Astrocyte (in vitro differentiated cells and primary cell): ENCODE results near the gene ACOD1. TPM values are rescaled to one million over a fixed set of nuclear protein-coding genes. Genes with fewer than 3 reads are reported as not detected.
A peak's percentile ranks its signal among the peaks of the same experiment; 100 is the strongest.

ENCODE experiments used
- DNase-seq: peaks from one replicate; pipeline ENCODE4 v3.0.0-alpha.2; 2010; ENCODE audit warnings: low read depth
- FAIRE-seq: peaks from 2 replicates; lab custom pipeline; 2011; peaks lifted over from hg19 to GRCh38; lab: Jason Lieb, UNC
- H2AFZ ChIP-seq: 2 replicates; pipeline ENCODE4 v1.6.0; 2012; ENCODE audit warnings: low read depth, low read length, inconsistent platforms
- H3K27ac ChIP-seq: 2 replicates; pipeline ENCODE4 v1.5.1; 2011; ENCODE audit warnings: low read depth, low read length, inconsistent platforms
- H3K27me3 ChIP-seq: 2 replicates; pipeline ENCODE4 v1.6.0; 2011; ENCODE audit warnings: low read length, inconsistent platforms; ENCODE audit not compliant: insufficient read depth
- H3K36me3 ChIP-seq: 2 replicates; pipeline ENCODE4 v1.5.1; 2011; ENCODE audit warnings: low read length, inconsistent platforms; ENCODE audit not compliant: insufficient read depth
- H3K4me1 ChIP-seq: 2 replicates; pipeline ENCODE4 v1.5.1; 2011; ENCODE audit warnings: low read length, inconsistent platforms; ENCODE audit not compliant: insufficient read depth
- H3K4me2 ChIP-seq: 2 replicates; pipeline ENCODE4 v1.6.0; 2012; ENCODE audit warnings: low read length, inconsistent platforms
- H3K4me3 ChIP-seq: 2 replicates; pipeline ENCODE4 v1.5.1; 2011; ENCODE audit warnings: low read depth, mild to moderate bottlenecking, low read length, inconsistent platforms; ENCODE audit not compliant: insufficient read depth
- H3K79me2 ChIP-seq: 2 replicates; pipeline ENCODE4 v1.6.0; 2012; ENCODE audit warnings: mild to moderate bottlenecking, low read length, inconsistent platforms; ENCODE audit not compliant: insufficient read depth
- H3K9ac ChIP-seq: 2 replicates; pipeline ENCODE4 v1.6.0; 2012; ENCODE audit warnings: mild to moderate bottlenecking, low read length, inconsistent platforms
- H3K9me3 ChIP-seq: 2 replicates; pipeline ENCODE4 v1.5.1; 2012; ENCODE audit warnings: low read depth, mild to moderate bottlenecking, low read length, inconsistent platforms; ENCODE audit not compliant: insufficient read depth
- H4K20me1 ChIP-seq: 2 replicates; pipeline ENCODE4 v1.6.0; 2012; ENCODE audit warnings: low read length, inconsistent platforms; ENCODE audit not compliant: insufficient read depth
- H3K27ac Mint-ChIP-seq: one replicate; pipeline ENCODE4 v1.8.0; 2021; ENCODE audit warnings: mild to moderate bottlenecking, mixed read lengths; ENCODE audit not compliant: unreplicated experiment
- H3K27me3 Mint-ChIP-seq: one replicate; pipeline ENCODE4 v1.8.0; 2021; ENCODE audit warnings: low read depth, mixed read lengths; ENCODE audit not compliant: unreplicated experiment
- H3K36me3 Mint-ChIP-seq: one replicate; pipeline ENCODE4 v1.8.0; 2021; ENCODE audit warnings: low read depth, mixed read lengths; ENCODE audit not compliant: unreplicated experiment
- H3K4me1 Mint-ChIP-seq: one replicate; pipeline ENCODE4 v1.8.0; 2021; ENCODE audit warnings: low read depth, mixed read lengths; ENCODE audit not compliant: unreplicated experiment
- H3K4me3 Mint-ChIP-seq: one replicate; pipeline ENCODE4 v1.8.0; 2021; ENCODE audit warnings: mild to moderate bottlenecking, moderate library complexity, mixed read lengths; ENCODE audit not compliant: unreplicated experiment
- H3K9me3 Mint-ChIP-seq: one replicate; pipeline ENCODE4 v1.8.0; 2021; ENCODE audit warnings: mild to moderate bottlenecking, mixed read lengths; ENCODE audit not compliant: unreplicated experiment
- EZH2 ChIP-seq: IDR thresholded peaks from 2 replicates; pipeline ENCODE4 v1.6.1; 2012; ENCODE audit warnings: mild to moderate bottlenecking, low read length, inconsistent platforms; ENCODE audit not compliant: insufficient read depth
- total RNA-seq: library from RNA; stranded (reverse); gene quantifications from 2 replicates; pipeline ENCODE4 v1.2.1, GENCODE V29; 2021
- TF ChIP-seq, protein P1 (sequence below): IDR thresholded peaks from 2 replicates; pipeline ENCODE4 v1.5.1; 2011; ENCODE audit warnings: low read depth, mild to moderate bottlenecking, inconsistent platforms, low read length, moderate library complexity; ENCODE audit not compliant: insufficient read depth

The ACOD1 gene
- total RNA-seq, 1 donor from 2014 or later = not detected

DNA sequence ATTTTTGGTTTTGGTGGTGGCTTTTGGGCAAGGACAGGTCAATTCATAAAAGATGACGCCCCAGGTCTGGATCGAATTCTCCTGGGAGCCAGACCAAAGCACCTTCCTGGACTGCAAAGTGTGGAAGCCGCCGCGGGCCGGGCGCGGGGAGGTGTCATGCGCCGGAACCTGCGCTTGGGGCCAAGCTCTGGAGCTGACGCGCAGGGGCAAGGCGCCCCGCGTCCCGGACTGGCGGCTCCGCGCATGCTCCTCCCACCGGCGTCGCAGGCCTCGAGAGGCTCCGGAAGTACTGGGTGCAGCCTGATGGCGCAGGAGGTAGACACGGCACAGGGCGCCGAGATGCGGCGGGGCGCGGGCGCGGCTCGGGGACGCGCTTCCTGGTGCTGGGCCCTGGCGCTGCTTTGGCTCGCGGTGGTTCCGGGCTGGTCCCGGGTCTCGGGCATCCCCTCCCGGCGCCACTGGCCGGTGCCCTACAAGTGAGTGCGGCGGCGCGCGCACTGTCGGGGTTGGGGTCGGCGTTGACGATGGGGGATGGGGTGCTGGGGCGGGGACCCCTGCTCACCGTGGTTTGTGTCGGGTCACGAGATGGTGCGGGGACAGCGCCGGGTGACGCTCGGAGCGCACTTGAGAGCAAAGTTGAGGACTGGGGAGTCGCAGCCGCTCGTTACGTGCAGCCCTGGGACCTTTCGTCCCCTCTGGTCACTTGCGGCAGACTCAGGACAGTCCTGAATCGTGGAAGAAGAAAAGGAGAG lies 43.7 kb downstream of the ACOD1 start, which contains the start of gene CLN5:
Gene CLN5, plus strand, starts transcription at position 286 of the 752 bp plus-strand sequence. Its CDS starts 18 bp downstream, at position 304.
- Histone ChIP-seq H3K36me3 (no peaks in the 10 kb centered on the region), H3K27me3 (no peaks in the 10 kb centered on the region), H3K9ac (peak within 1 kb of the TSS; percentile 92), H3K9me3 (no peaks in the 10 kb centered on the region), H3K27ac (peak within 1 kb of the TSS; percentile 52), H3K4me1 (peaks cover 21% of the 10 kb centered on the region), H3K4me2 (peak within 1 kb of the TSS; percentile 93), H3K4me3 (peak within 1 kb of the TSS; percentile 91), H4K20me1 (peaks cover 6% of the 10 kb centered on the region), H3K79me2 (peaks cover 16% of the 10 kb centered on the region), H2AFZ (peak within 1 kb of the TSS; percentile 79)
- H3K36me3 Mint-ChIP-seq = peaks cover 2% of the 10 kb centered on the region
- FAIRE-seq = no peak
- peak; percentile 85 for DNase-seq
- peaks cover 15% of the 10 kb centered on the region for H3K4me1 Mint-ChIP-seq
- TF ChIP-seq EZH2 = no peak
- TF ChIP-seq, protein P1, sequence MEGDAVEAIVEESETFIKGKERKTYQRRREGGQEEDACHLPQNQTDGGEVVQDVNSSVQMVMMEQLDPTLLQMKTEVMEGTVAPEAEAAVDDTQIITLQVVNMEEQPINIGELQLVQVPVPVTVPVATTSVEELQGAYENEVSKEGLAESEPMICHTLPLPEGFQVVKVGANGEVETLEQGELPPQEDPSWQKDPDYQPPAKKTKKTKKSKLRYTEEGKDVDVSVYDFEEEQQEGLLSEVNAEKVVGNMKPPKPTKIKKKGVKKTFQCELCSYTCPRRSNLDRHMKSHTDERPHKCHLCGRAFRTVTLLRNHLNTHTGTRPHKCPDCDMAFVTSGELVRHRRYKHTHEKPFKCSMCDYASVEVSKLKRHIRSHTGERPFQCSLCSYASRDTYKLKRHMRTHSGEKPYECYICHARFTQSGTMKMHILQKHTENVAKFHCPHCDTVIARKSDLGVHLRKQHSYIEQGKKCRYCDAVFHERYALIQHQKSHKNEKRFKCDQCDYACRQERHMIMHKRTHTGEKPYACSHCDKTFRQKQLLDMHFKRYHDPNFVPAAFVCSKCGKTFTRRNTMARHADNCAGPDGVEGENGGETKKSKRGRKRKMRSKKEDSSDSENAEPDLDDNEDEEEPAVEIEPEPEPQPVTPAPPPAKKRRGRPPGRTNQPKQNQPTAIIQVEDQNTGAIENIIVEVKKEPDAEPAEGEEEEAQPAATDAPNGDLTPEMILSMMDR = no peak
- peaks cover 3% of the 10 kb centered on the region for H3K27me3 Mint-ChIP-seq
- H3K4me3 Mint-ChIP-seq = peak within 1 kb of the TSS; percentile 97
- H3K27ac Mint-ChIP-seq = peak within 1 kb of the TSS; percentile 48
- no peaks in the 10 kb centered on the region for H3K9me3 Mint-ChIP-seq

DNA sequence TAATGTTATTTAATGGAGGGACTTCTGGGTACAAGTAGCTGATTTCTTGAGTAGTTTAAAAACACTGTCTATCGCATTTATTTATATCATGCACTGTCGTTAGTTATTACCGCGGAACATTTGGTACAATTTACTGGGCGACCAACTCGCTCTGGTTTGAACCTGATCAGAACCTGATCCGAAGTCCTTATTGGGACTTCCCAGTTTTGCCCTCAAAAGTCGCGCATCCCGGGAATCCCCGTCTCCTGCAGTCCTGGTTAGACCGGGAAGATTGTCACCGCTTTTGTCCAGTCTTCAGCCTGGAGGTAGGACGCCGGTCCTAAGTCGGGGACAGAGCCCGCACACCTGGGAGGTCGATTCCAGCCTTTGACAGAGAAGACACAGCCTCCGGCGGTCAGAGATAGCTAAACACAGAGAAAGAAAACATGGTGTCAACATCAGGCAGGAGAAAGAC lies 44.3 kb downstream of the ACOD1 start:
- H3K4me1 Mint-ChIP-seq = peaks cover 15% of the 10 kb centered on the region
- peak overlapping the region; percentile 52 for H3K27ac ChIP-seq
- no peak for TF ChIP-seq EZH2

DNA sequence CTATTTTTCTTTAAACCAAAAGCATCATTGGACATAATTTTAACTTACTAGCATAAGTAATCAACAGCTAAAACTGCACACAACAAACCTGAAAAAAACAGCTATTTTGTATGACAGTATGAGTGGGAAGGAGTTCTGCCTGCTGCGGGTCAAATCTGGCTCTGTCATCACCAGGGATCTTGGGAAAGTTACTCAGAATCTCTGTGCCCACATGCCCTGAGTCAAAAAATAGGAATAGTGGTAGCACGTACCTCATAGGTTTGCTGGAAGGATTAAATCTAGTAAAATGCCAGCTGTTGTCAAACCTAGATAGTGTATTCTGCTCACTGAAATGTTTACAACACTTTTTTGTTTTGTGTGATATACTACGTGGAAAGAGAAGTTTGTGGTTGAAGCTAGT lies 44.7 kb downstream of the ACOD1 start:
- FAIRE-seq (no peak), DNase-seq (peak; percentile 13)
- peak overlapping the region; percentile 97 for H3K4me3 Mint-ChIP-seq
- H3K4me1 ChIP-seq = peaks cover 21% of the 10 kb centered on the region
- TF ChIP-seq EZH2 = no peak
- TF ChIP-seq, protein P1 = no peak
- peaks cover 2% of the 10 kb centered on the region for H3K36me3 ChIP-seq
- H3K9me3 ChIP-seq = no peaks in the 10 kb centered on the region
- H2AFZ ChIP-seq = no peak overlapping the region
- peaks cover 2% of the 10 kb centered on the region for H3K36me3 Mint-ChIP-seq
- H4K20me1 ChIP-seq = peaks cover 6% of the 10 kb centered on the region
- peak overlapping the region; percentile 93 for H3K4me2 ChIP-seq
- H3K9ac ChIP-seq = peak overlapping the region; percentile 92
- H3K4me3 ChIP-seq = peak overlapping the region; percentile 91
- no peaks in the 10 kb centered on the region for H3K27me3 Mint-ChIP-seq
- H3K4me1 Mint-ChIP-seq = peaks cover 15% of the 10 kb centered on the region
- H3K9me3 Mint-ChIP-seq = no peaks in the 10 kb centered on the region
- H3K27ac Mint-ChIP-seq = peak overlapping the region; percentile 43
- peaks cover 16% of the 10 kb centered on the region for H3K79me2 ChIP-seq
- no peaks in the 10 kb centered on the region for H3K27me3 ChIP-seq
- no peak overlapping the region for H3K27ac ChIP-seq

More for the DNA sequence above, 44.3 kb downstream of the ACOD1 start:
- no peaks in the 10 kb centered on the region for H3K9me3 ChIP-seq
- no peaks in the 10 kb centered on the region for H3K36me3 ChIP-seq
- Mint-ChIP-seq H3K27me3 (no peaks in the 10 kb centered on the region), H3K9me3 (no peaks in the 10 kb centered on the region), H3K4me3 (peak overlapping the region; percentile 97), H3K27ac (peak overlapping the region; percentile 43), H3K36me3 (peaks cover 2% of the 10 kb centered on the region)
- peak overlapping the region; percentile 92 for H3K9ac ChIP-seq
- peak overlapping the region; percentile 93 for H3K4me2 ChIP-seq
- FAIRE-seq = no peak
- peaks cover 21% of the 10 kb centered on the region for H3K4me1 ChIP-seq
- H3K79me2 ChIP-seq = peaks cover 16% of the 10 kb centered on the region
- peak; percentile 10 for DNase-seq
- H3K27me3 ChIP-seq = no peaks in the 10 kb centered on the region
- H2AFZ ChIP-seq = peak overlapping the region; percentile 79
- H4K20me1 ChIP-seq = peaks cover 6% of the 10 kb centered on the region
- H3K4me3 ChIP-seq = peak overlapping the region; percentile 91
